D721Med (cell line): ENCODE measurements around the gene PLIN4.
A peak's percentile ranks its signal among the peaks of the same experiment; 100 is the strongest.

Experiments
- DNase-seq: peaks from one replicate; pipeline ENCODE4 v3.0.0; 2011; ENCODE audit warnings: low spot score; ENCODE audit not compliant: insufficient read length
- FAIRE-seq: peaks from 2 replicates; lab custom pipeline; 2011; peaks lifted over from hg19 to GRCh38; lab: Jason Lieb, UNC
- CTCF ChIP-seq: IDR thresholded peaks from 2 replicates; pipeline ENCODE4 v1.5.1; 2012; ENCODE audit warnings: mild to moderate bottlenecking, control low read depth; ENCODE audit not compliant: insufficient read depth; ENCODE audit errors: missing control alignments

The PLIN4 gene

GRCh38 chr19:4456843-4457653 is 61.2 kb downstream of the PLIN4 start:
- no peak for FAIRE-seq
- no peak for TF ChIP-seq CTCF
- peak; percentile 76 for DNase-seq

GRCh38 chr19:4456476-4456842 is 61.8 kb downstream of the PLIN4 start:
- TF ChIP-seq CTCF = no peak
- DNase-seq = peak; percentile 91
- no peak for FAIRE-seq

GRCh38 chr19:4455719-4456475 is 62.4 kb downstream of the PLIN4 start:
- FAIRE-seq = no peak

GRCh38 chr19:4454747-4455718 is 63.3 kb downstream of the PLIN4 start:
- TF ChIP-seq CTCF = no peak
- DNase-seq (no peak), FAIRE-seq (no peak)

More at GRCh38 chr19:4455719-4456475, 62.4 kb downstream of the PLIN4 start:
- TF ChIP-seq CTCF = no peak
- no peak for DNase-seq

- TF ChIP-seq CTCF = no peak
- FAIRE-seq (no peak), DNase-seq (no peak)
Measured at GRCh38 chr19:4453232-4454179, 64.8 kb downstream of the PLIN4 start.
